ENCODE results near the gene RNF157.

RNF157 gene

DNA sequence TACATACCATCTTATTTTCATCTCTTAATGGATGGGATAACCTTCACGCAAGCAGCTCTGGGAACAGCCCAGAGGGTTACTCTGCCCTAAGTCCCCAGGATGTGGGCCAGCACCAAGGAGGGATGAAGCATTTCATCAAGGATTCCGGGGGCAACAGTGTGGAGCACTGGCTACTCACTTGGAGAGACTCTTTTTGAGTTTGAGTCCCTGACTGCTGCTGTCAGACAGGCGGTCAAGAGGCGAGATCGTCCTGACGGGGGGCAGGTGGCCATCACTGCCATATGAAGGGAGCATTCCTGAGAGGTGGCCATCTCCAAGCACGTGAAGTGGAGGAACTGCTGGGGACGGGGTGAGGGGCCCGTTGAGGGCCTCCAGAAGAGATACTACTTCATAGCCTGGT, 81.1 kb downstream of the RNF157 start:
- no peak for DNase-seq (ENCODE audit: low read depth)
- no peak overlapping the region for H3K4me3 ChIP-seq (ENCODE audit: low read length)
- no peak for TF ChIP-seq CTCF (IDR thresholded peaks at IDR 0.05; ENCODE audit: insufficient read depth, low read depth, low read length, missing control alignments)

GRCh38 chr17:76157759-76158158, 82.5 kb downstream of the RNF157 start:
- no peak overlapping the region for H3K4me3 ChIP-seq (ENCODE audit: low read length)
- no peak for TF ChIP-seq CTCF (IDR thresholded peaks at IDR 0.05; ENCODE audit: insufficient read depth, low read depth, low read length, missing control alignments)
- no peak for DNase-seq (ENCODE audit: low read depth)

GRCh38 chr17:76156662-76156991, 83.7 kb downstream of the RNF157 start:
- DNase-seq (ENCODE audit: low read depth), result no peak
- H3K4me3 ChIP-seq (ENCODE audit: low read length), result no peak overlapping the region
- no peak for TF ChIP-seq CTCF (IDR thresholded peaks at IDR 0.05; ENCODE audit: insufficient read depth, low read depth, low read length, missing control alignments)

DNA sequence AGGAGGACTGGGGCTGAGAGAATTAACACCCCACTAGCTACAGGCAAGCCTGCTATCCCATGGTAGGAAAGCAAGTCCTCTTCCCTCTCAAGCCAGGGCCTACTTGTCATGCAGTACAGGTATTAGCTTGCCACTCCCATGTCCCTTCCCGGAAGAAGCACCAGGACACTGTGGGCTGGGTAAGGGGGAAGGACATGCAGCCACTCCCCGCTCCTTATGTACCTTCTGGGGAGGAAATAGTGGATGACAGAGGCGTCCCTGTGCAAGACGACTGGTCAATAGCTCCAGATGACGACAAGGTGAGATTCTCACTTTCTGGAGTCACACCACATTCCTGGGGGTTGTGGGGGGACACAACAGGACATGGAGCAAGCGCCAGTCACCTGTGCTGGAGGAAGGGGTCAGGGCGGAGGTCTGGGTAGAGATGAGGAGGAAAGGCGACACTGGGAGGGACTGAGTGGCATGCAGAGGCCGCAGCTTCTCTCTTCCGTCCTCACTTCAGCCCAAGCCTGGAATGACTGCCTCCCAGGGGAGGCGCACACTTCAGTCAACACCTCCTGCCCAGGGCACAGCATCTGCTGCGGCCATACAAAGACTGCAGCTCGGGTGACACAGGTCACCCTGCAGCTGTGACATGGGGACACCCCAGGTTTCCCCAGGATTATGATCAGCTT, 84.2 kb downstream of the RNF157 start:
- DNase-seq (ENCODE audit: low read depth), result no peak
- H3K4me3 ChIP-seq (ENCODE audit: low read length), result no peak overlapping the region
- no peak for TF ChIP-seq CTCF (IDR thresholded peaks at IDR 0.05; ENCODE audit: insufficient read depth, low read depth, low read length, missing control alignments)

GRCh38 chr17:76154936-76155845, 85.1 kb downstream of the RNF157 start:
- no peak for DNase-seq (ENCODE audit: low read depth)
- no peak overlapping the region for H3K4me3 ChIP-seq (ENCODE audit: low read length)
- no peak for TF ChIP-seq CTCF (IDR thresholded peaks at IDR 0.05; ENCODE audit: insufficient read depth, low read depth, low read length, missing control alignments)

DNA sequence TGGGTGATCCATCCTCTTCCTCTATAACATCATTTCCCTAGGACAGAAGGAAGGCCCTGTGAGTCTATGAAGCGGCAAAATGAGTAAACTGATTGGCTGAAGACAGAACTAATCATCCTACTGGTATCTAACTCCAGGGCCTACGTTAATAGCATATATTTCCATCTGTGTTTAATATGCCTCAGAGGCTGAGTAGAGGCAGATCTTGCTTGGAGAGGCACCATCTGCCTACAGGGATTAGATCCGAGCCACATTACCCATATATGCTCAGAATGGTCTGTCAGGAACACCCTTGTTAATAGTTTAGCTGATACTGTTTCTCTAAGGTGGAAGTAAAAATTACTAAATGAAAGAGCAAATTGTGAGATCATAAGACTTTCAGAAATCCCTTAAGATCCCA, 86.0 kb downstream of the RNF157 start:
- no peak for DNase-seq (ENCODE audit: low read depth)
- H3K4me3 ChIP-seq (ENCODE audit: low read length), result no peak overlapping the region
- no peak for TF ChIP-seq CTCF (IDR thresholded peaks at IDR 0.05; ENCODE audit: insufficient read depth, low read depth, low read length, missing control alignments)

All from epithelial cell of esophagus (primary cell).